K562 (cell line): Measurements from ENCODE around the gene GNAZ. TPM values are rescaled to one million over a fixed set of nuclear protein-coding genes. Genes with fewer than 3 reads are reported as not detected.

Experiments
- ARID4B ChIP-seq: sonication (generic); formaldehyde crosslinking; IDR thresholded peaks from 2 replicates; pipeline ENCODE4 v1.8.0; 2022; ENCODE audit warnings: mild to moderate bottlenecking, missing genetic modification reagents
- ETV5 ChIP-seq: sonication (generic); formaldehyde crosslinking; IDR thresholded peaks from 2 replicates; pipeline ENCODE4 v1.4.0; 2020; ENCODE audit warnings: low read depth, mild to moderate bottlenecking, missing genetic modification reagents
- HMGXB4 ChIP-seq: sonication (generic); formaldehyde crosslinking; IDR thresholded peaks from 2 replicates; pipeline ENCODE4 v1.8.1; 2023; ENCODE audit warnings: mild to moderate bottlenecking, missing genetic modification reagents
- MTF1 ChIP-seq: fragments of 250-450 bp; sonication (Bioruptor Pico); IDR thresholded peaks from 2 replicates; pipeline ENCODE4 v1.9.0; 2021; ENCODE audit warnings: moderate library complexity, mild to moderate bottlenecking, inconsistent platforms, borderline replicate concordance
- RCOR1 ChIP-seq, 2 experiments: IDR thresholded peaks; 2 replicates each; pipeline ENCODE4 v1.6.1; 2012; ENCODE audit warnings: low read depth in 2 of 2, low read length in 2 of 2, borderline replicate concordance in 1 of 2, improper control_type of control experiment in 1 of 2
- SNRNP70 ChIP-seq: fragments of 200-400 bp; formaldehyde crosslinking; optimal IDR thresholded peaks from 2 replicates; pipeline ENCODE3; 2017; ENCODE audit warnings: low read depth, low read length
- STAG1 ChIP-seq: sonication (generic); formaldehyde crosslinking; IDR thresholded peaks from 2 replicates; pipeline ENCODE4 v1.5.0; 2020; ENCODE audit warnings: missing genetic modification reagents, borderline replicate concordance
- XRCC3 ChIP-seq: fragments of 450-650 bp; IDR thresholded peaks from 2 replicates; pipeline ENCODE4 v1.6.1; 2017; ENCODE audit warnings: mild to moderate bottlenecking, moderate library complexity
- ZBTB34 ChIP-seq: fragments of 250-450 bp; sonication (Bioruptor Pico); IDR thresholded peaks from 2 replicates; pipeline ENCODE4 v1.8.0; 2021; ENCODE audit warnings: mild to moderate bottlenecking, moderate library complexity
- ZBTB5 ChIP-seq: fragments of 450-650 bp; IDR thresholded peaks from 2 replicates; pipeline ENCODE4 v1.6.1; 2017; ENCODE audit warnings: antibody characterized with exemption
- ZFP30 ChIP-seq: fragments of 250-450 bp; sonication (Bioruptor Pico); IDR thresholded peaks from 2 replicates; pipeline ENCODE4 v1.8.0; 2022; ENCODE audit warnings: moderate library complexity, mild to moderate bottlenecking, inconsistent platforms, borderline replicate concordance
- ZNF184 ChIP-seq: sonication (generic); formaldehyde crosslinking; IDR thresholded peaks from 2 replicates; pipeline ENCODE4 v1.5.0; 2020; ENCODE audit warnings: missing genetic modification reagents
- ZNF197 ChIP-seq: fragments of 200-800 bp; sonication (Bioruptor generic); IDR thresholded peaks from 2 replicates; pipeline ENCODE4 v1.6.1; 2016; ENCODE audit warnings: low read depth, missing genetic modification characterization, missing compliant biosample characterization
- ZNF764 ChIP-seq: fragments of 250-450 bp; sonication (Bioruptor Pico); IDR thresholded peaks from 2 replicates; pipeline ENCODE4 v1.4.0; 2020; ENCODE audit warnings: low read depth, mild to moderate bottlenecking, moderate library complexity
- polyA plus RNA-seq, 8 experiments: library from polyadenylated mRNA; depleted of rRNA in 4 of 8; stranded (reverse) in 5 of 8; unstranded in 3 of 8; fragments of >200 nt; fragmentation: Nextera tagmentation in 2 of 8; fragmentation: Illumina TruSeq in 1 of 8; extraction: Ambion mirVana in 2 of 8; extraction: Trizol in 1 of 8; gene quantifications; 2 replicates each; pipeline versions ENCODE4 v1.2.1 to v1.2.3, GENCODE V29; 2011 to 2014; ENCODE audit warnings: inconsistent platforms in 1 of 8, missing spikeins in 1 of 8
- total RNA-seq, 7 experiments: library from RNA; depleted of rRNA in 6 of 7; stranded (reverse); fragments of >200 nt in 6 of 7; fragmentation: Illumina TruSeq in 2 of 7; extraction: Trizol in 2 of 7; gene quantifications; 2 replicates each; pipeline versions ENCODE4 v1.2.1 to v1.2.3, GENCODE V29; 2011 to 2021; ENCODE audit warnings: low replicate concordance in 1 of 7

GNAZ gene
- total and polyA plus RNA-seq, 9 of the 15 experiments (the other 6 are each of a cell fraction or from before 2014, with no cell fraction given) = 0.04 to 0.22 (median 0.13) TPM; not detected in 3

- TF ChIP-seq ARID4B (no peak), ZFP30 (CRISPR knock-in tag) (no peak), ZNF764 (CRISPR knock-in tag) (no peak), HMGXB4 (0 out of 2 replicates have a peak, but pooled peaks have one; percentile 5), ZBTB5 (no peak), STAG1 (CRISPR knock-in tag) (no peak), SNRNP70 (no peak), XRCC3 (no peak), ZNF197 (no peak), MTF1 (CRISPR knock-in tag) (no peak), ZBTB34 (CRISPR knock-in tag) (no peak), RCOR1 (IDR thresholded peaks at IDR 0.05; ENCODE audit: borderline replicate concordance in 1 of 2, low read depth in 2 of 2, low read length in 2 of 2) (no peak), ZNF184 (CRISPR knock-in tag) (no peak), ETV5 (CRISPR knock-in tag) (no peak)
Measured at GRCh38 chr22:23113067-23113846, 42.9 kb downstream of the GNAZ start (continued).
